Mesendoderm (in vitro differentiated cells): Measurements from ENCODE around the gene AQP12A.

Source experiments
- DNase-seq: peaks from one replicate; pipeline ENCODE4 v3.0.0; 2013
- H2AK5ac ChIP-seq: 2 replicates; pipeline ENCODE4 v1.6.1; 2013; ENCODE audit warnings: low read length, inconsistent platforms
- H2BK120ac ChIP-seq: 2 replicates; pipeline ENCODE4 v1.6.1; 2013; ENCODE audit warnings: low read depth, mild to moderate bottlenecking, low read length, moderate library complexity, mixed read lengths
- H2BK15ac ChIP-seq: replicated peaks from 2 replicates; pipeline ENCODE4 v1.6.1; 2013; ENCODE audit warnings: low read depth, mild to moderate bottlenecking, moderate library complexity
- H2BK5ac ChIP-seq: 2 replicates; pipeline ENCODE4 v1.6.1; 2013; ENCODE audit warnings: low read length, inconsistent platforms
- H3K18ac ChIP-seq: 2 replicates; pipeline ENCODE4 v1.6.1; 2013; ENCODE audit warnings: mild to moderate bottlenecking, low read length, mixed read lengths
- H3K23ac ChIP-seq: one replicate; pipeline ENCODE4 v1.6.1; 2013; ENCODE audit warnings: low read length
- H3K27ac ChIP-seq: 2 replicates; pipeline ENCODE4 v1.5.1; 2013; ENCODE audit warnings: low read depth, mild to moderate bottlenecking, inconsistent platforms, low read length, moderate library complexity
- H3K27me3 ChIP-seq: 2 replicates; pipeline ENCODE4 v1.6.1; 2013; ENCODE audit warnings: low read length, control low read depth, mild to moderate bottlenecking, inconsistent platforms; ENCODE audit not compliant: insufficient read depth, poor library complexity
- H3K36me3 ChIP-seq: 2 replicates; pipeline ENCODE4 v1.6.1; 2013; ENCODE audit warnings: low read length, inconsistent platforms; ENCODE audit not compliant: control insufficient read depth, insufficient read depth
- H3K4ac ChIP-seq: one replicate; pipeline ENCODE4 v1.6.1; 2013; ENCODE audit warnings: low read depth, mild to moderate bottlenecking, low read length, moderate library complexity
- H3K4me1 ChIP-seq: 2 replicates; pipeline ENCODE4 v1.6.1; 2013; ENCODE audit warnings: low read depth, low read length, inconsistent platforms; ENCODE audit not compliant: control insufficient read depth
- H3K4me2 ChIP-seq: 2 replicates; pipeline ENCODE4 v1.6.1; 2013; ENCODE audit warnings: low read length
- H3K4me3 ChIP-seq: 2 replicates; pipeline ENCODE4 v1.5.1; 2013; ENCODE audit warnings: mild to moderate bottlenecking, low read length
- H3K56ac ChIP-seq: one replicate; pipeline ENCODE4 v1.6.1; 2013; ENCODE audit warnings: low read length
- H3K79me1 ChIP-seq: 2 replicates; pipeline ENCODE4 v1.6.1; 2013; ENCODE audit warnings: low read length, inconsistent platforms
- H3K79me2 ChIP-seq: 2 replicates; pipeline ENCODE4 v1.6.1; 2013; ENCODE audit warnings: mild to moderate bottlenecking, low read length; ENCODE audit not compliant: control insufficient read depth, insufficient read depth
- H3K9ac ChIP-seq: 2 replicates; pipeline ENCODE4 v1.6.1; 2013; ENCODE audit warnings: low read length, inconsistent platforms
- H4K5ac ChIP-seq: one replicate; pipeline ENCODE4 v1.6.1; 2013; ENCODE audit warnings: low read length
- H4K8ac ChIP-seq: one replicate; pipeline ENCODE4 v1.6.1; 2013; ENCODE audit warnings: low read depth, mild to moderate bottlenecking, control low read depth, low read length, moderate library complexity
- WGBS: extraction: QIAGEN DNeasy Blood & Tissue Kit; methylation state at CpG from one replicate; pipeline ENCODE4 v1.1.7; 2013; ENCODE audit warnings: low lambda C conversion rate, missing lambda C conversion rate; ENCODE audit not compliant: insufficient coverage; ENCODE audit errors: extremely low coverage; 5-methylcytosine and 5-hydroxymethylcytosine counted together

Gene AQP12A

DNA sequence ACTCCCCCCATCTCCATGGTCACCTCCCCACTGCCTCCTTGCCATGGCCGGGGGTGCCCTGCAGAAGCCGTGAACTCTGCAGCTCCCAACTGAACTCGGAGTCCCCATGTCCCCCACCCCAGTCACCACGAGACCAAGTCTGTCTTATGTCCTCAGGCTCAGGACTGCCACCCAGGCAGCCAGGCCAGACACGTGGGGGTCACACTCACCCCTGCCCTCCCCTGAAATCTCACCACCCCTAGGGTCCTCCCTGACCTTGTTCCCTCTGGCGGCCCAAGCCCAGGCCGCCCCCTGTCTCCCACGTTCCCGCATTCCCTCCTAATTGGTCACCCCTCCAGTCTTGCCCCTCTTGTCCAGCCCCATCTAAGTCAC is 11.0 kb downstream of the AQP12A start:
- Histone ChIP-seq H2BK5ac (no peak overlapping the region), H3K4me3 (no peak overlapping the region), H3K9ac (no peak overlapping the region), H3K27me3 (no peaks in the 10 kb centered on the region), H2BK15ac (no peak overlapping the region), H3K79me2 (no peaks in the 10 kb centered on the region), H3K4me1 (no peaks in the 10 kb centered on the region), H3K36me3 (no peaks in the 10 kb centered on the region), H4K8ac (no peak overlapping the region), H2BK120ac (no peak overlapping the region), H2AK5ac (no peak overlapping the region), H4K5ac (no peak overlapping the region), H3K4ac (no peak overlapping the region), H3K23ac (no peak overlapping the region), H3K27ac (no peak overlapping the region), H3K18ac (no peak overlapping the region), H3K4me2 (no peak overlapping the region), H3K56ac (no peak overlapping the region), H3K79me1 (no peaks in the 10 kb centered on the region)
- WGBS: no CpG with 5 or more reads among the region's 9 CpGs
- DNase-seq: no peak

DNA sequence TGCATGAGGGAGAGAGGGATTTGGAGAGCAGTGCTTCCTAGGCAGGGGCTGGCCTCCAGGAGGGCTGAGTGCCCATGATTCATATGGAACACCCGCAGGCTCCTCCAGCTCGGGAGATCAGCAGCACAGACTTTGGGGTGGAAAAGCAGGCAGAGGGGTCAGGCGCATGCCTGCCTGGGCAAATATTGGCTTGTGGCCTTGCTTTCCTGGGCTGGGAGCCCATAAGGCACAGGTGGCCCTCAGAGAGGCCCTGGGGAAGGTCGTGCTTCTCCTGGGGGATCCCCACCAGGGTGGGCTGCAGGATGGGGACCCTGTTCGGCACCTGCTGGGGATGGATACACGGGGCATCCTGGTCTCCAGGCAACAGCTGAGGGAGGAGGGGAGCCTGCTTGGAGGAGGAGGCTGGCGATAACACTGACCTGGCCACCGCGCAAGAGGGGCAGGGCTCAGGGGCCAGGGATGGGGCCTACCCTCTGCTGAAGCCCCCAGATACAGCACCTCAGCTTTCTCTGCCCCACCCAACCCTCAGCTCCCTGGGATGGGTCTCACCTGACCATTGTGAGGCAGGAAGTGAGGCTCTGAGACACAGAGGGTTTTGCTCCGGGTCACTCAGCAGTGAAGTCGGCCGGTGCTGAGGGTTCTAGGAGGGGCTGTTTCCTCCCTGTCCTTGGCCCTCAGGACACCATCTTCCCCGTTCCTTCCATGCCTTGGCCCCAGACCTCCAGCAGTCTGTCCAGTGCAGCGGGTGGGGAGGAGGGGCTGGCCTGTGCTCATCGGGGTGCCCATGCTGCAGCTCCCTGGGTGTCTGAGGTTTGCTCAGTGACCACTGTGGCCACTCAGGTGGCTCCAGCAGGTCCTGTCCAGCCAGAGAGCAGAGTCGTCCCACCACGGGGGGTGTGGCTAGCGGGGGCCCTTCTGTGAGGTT is 12.0 kb downstream of the AQP12A start:
- H3K9ac ChIP-seq: no peak overlapping the region
- H3K23ac ChIP-seq: no peak overlapping the region
- H3K27ac ChIP-seq: no peak overlapping the region
- WGBS: no CpG with 5 or more reads among the region's 18 CpGs
- H3K79me2 ChIP-seq: no peaks in the 10 kb centered on the region
- no peak overlapping the region for H2BK5ac ChIP-seq
- no peak overlapping the region for H3K4me2 ChIP-seq
- no peak overlapping the region for H3K4me3 ChIP-seq
- H3K4ac ChIP-seq: no peak overlapping the region
- H2BK120ac ChIP-seq: no peak overlapping the region
- H3K36me3 ChIP-seq: no peaks in the 10 kb centered on the region
- H4K8ac ChIP-seq: no peak overlapping the region
- no peak overlapping the region for H4K5ac ChIP-seq
- no peak overlapping the region for H2BK15ac ChIP-seq
- no peaks in the 10 kb centered on the region for H3K79me1 ChIP-seq
- no peaks in the 10 kb centered on the region for H3K4me1 ChIP-seq
- no peak overlapping the region for H3K18ac ChIP-seq
- no peak overlapping the region for H3K56ac ChIP-seq
- no peaks in the 10 kb centered on the region for H3K27me3 ChIP-seq
- H2AK5ac ChIP-seq: no peak overlapping the region
- DNase-seq: no peak

DNA sequence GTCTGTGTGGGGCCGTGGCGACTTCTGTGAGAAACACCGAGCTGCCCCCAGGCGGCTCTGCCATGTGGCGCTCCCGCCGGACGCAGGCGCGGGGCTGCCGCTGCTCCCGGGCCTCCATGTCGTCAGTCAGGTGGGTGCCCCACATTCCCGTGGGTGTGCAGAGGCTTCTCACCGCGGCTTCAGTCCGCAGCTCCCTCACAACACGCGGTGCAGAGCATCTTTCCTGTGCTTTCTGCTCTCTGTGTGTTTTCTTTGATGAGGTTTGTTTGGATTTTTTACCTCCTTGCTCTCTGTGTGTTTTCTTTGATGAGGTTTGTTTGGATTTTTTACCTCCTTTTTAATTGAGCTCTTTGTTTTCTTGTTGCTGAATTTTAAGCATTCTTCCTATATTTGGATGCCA is 13.0 kb downstream of the AQP12A start:
- no peaks in the 10 kb centered on the region for H3K36me3 ChIP-seq
- no CpG with 5 or more reads among the region's 19 CpGs for WGBS

DNA sequence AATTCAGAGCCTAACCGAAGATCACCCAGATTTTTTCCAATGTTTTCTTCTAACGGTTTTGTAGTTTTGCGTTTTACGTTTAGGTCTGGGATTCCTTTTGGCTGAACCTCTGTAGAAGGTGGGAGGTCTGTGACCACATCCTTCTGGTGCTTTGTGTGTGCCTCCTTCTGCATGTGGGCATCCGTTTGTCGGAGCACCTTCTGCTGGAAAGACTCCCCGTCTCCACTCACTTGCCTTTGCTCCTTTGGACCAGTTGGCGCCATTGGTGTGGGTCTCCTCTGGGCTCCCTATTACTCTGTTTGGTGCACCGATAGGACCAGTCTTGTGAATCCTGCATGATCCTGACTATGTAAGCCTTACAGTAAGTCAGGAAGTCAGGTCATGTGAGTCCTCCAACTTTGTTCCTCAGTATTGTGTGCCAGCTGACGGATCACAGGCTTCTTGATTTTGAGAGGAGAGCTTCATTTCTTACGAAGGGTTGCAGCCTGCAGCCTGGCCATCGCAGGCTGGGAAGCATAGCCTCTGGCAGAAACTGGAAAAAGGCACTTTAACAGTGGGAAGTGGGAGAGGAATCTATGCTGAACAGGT is 13.6 kb downstream of the AQP12A start:
- no peaks in the 10 kb centered on the region for H3K36me3 ChIP-seq
- no peak overlapping the region for H3K23ac ChIP-seq
- H2AK5ac ChIP-seq: no peak overlapping the region
- H3K4ac ChIP-seq: no peak overlapping the region
- no peak overlapping the region for H3K4me2 ChIP-seq
- no peak overlapping the region for H4K5ac ChIP-seq
- H2BK5ac ChIP-seq: no peak overlapping the region
- H2BK120ac ChIP-seq: no peak overlapping the region
- no peak overlapping the region for H3K4me3 ChIP-seq
- H3K4me1 ChIP-seq: no peaks in the 10 kb centered on the region
- no peak overlapping the region for H3K56ac ChIP-seq
- no peak overlapping the region for H4K8ac ChIP-seq
- no peaks in the 10 kb centered on the region for H3K79me1 ChIP-seq
- WGBS: no CpG with 5 or more reads among the region's 12 CpGs
- no peak overlapping the region for H3K27ac ChIP-seq
- no peaks in the 10 kb centered on the region for H3K79me2 ChIP-seq
- DNase-seq: no peak
- H3K9ac ChIP-seq: no peak overlapping the region
- H3K27me3 ChIP-seq: no peaks in the 10 kb centered on the region
- H2BK15ac ChIP-seq: no peak overlapping the region
- no peak overlapping the region for H3K18ac ChIP-seq

More for the DNA sequence above, 13.0 kb downstream of the AQP12A start:
- H3K9ac ChIP-seq: no peak overlapping the region
- no peaks in the 10 kb centered on the region for H3K4me1 ChIP-seq
- no peak overlapping the region for H3K4me3 ChIP-seq
- H2BK15ac ChIP-seq: no peak overlapping the region
- H3K56ac ChIP-seq: no peak overlapping the region
- H3K27ac ChIP-seq: no peak overlapping the region
- no peak overlapping the region for H4K8ac ChIP-seq
- no peaks in the 10 kb centered on the region for H3K79me2 ChIP-seq
- H4K5ac ChIP-seq: no peak overlapping the region
- H3K79me1 ChIP-seq: no peaks in the 10 kb centered on the region
- H3K27me3 ChIP-seq: no peaks in the 10 kb centered on the region
- no peak for DNase-seq
- no peak overlapping the region for H2BK120ac ChIP-seq
- H2AK5ac ChIP-seq: no peak overlapping the region
- H3K18ac ChIP-seq: no peak overlapping the region
- no peak overlapping the region for H2BK5ac ChIP-seq
- no peak overlapping the region for H3K23ac ChIP-seq
- H3K4ac ChIP-seq: no peak overlapping the region
- no peak overlapping the region for H3K4me2 ChIP-seq

DNA sequence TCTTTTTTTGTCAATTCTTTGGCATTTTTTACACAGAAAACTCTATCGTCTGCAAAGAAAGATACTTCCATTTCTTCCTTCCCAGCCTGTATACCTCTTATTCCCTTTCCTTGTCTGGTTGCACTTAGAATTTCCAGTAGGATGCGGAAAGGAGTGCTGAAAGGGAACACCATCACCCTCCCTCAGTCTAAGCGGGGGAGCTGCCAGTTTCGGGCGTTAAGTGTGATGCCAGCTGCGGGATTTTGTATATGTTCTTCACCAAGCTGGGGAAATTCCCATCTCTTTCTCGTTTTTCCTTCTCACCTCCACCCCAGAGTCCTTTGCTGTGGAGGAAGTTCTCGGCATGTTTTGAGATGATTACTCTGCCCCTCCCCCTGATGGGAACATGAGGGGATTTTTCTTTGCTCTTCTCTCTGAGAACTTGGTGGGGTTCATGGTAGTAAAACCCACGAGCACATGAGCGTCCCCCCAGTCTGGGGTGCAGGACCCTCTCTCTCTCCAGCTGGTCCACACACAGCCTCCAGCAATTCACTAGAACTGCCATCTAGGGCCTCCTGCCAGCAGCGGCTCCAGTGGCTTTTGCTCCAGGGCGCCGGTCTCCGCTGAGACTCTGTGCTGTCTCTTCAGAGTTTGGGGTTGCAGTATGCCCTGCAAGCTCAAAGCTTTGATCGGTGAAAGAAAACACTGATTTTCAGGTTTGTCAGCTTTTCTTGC is 15.5 kb downstream of the AQP12A start:
- Histone ChIP-seq H3K9ac (no peak overlapping the region), H3K23ac (no peak overlapping the region), H3K18ac (no peak overlapping the region), H2BK120ac (no peak overlapping the region), H2BK5ac (no peak overlapping the region), H3K4me2 (no peak overlapping the region), H3K4ac (no peak overlapping the region), H4K5ac (no peak overlapping the region), H3K4me3 (no peak overlapping the region), H3K79me1 (no peaks in the 10 kb centered on the region), H3K56ac (no peak overlapping the region), H3K79me2 (no peaks in the 10 kb centered on the region), H3K27ac (no peak overlapping the region), H3K27me3 (no peaks in the 10 kb centered on the region), H4K8ac (no peak overlapping the region), H2BK15ac (no peak overlapping the region), H3K36me3 (no peaks in the 10 kb centered on the region), H3K4me1 (no peaks in the 10 kb centered on the region), H2AK5ac (no peak overlapping the region)
- no CpG with 5 or more reads among the region's 15 CpGs for WGBS
- DNase-seq: peak; percentile 26
